ENCODE data around the gene CEP164. TPM values are rescaled to one million over a fixed set of nuclear protein-coding genes. Genes with fewer than 3 reads are reported as not detected.

The CEP164 gene
- polyA plus RNA-seq, 1 donor from 2014 or later: 27.4 TPM

DNA sequence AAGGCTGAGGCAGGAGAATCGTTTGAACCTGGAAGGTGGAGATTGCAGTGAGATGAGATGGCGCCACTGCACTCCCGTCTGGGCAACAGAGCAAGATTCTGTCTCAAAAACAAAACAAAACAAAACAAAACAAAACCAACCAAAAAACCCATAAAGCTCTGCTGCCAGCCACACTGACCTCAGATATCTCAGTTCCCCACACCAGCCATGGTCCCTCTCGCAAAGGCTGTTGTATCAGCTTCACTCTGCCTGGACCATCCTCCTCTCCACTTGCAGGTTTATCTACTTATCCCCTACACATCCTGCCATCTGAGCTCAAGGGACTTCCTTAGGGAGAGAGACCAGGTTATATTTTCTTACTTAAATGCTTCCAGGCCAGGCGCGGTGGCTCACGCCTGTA is 25.4 kb upstream of the CEP164 start:
- H3K36me3 ChIP-seq (ENCODE audit: insufficient read depth, low read length): no peaks in the 10 kb centered on the region
- H3F3A ChIP-seq (ENCODE audit: insufficient read depth, low read length, poor library complexity, severe bottlenecking): no peaks in the 10 kb centered on the region
- H3K27me3 ChIP-seq (ENCODE audit: insufficient read depth, low read depth, low read length): no peaks in the 10 kb centered on the region
- no peak overlapping the region for H2AFZ ChIP-seq (ENCODE audit: low read depth, low read length)
- no peak overlapping the region for H3K4me2 ChIP-seq (ENCODE audit: low read length)
- no peak overlapping the region for H3K9ac ChIP-seq (ENCODE audit: low read length)
- H3K79me2 ChIP-seq (replicated peaks; ENCODE audit: insufficient read depth, low read length): no peaks in the 10 kb centered on the region
- TF ChIP-seq, protein P1, sequence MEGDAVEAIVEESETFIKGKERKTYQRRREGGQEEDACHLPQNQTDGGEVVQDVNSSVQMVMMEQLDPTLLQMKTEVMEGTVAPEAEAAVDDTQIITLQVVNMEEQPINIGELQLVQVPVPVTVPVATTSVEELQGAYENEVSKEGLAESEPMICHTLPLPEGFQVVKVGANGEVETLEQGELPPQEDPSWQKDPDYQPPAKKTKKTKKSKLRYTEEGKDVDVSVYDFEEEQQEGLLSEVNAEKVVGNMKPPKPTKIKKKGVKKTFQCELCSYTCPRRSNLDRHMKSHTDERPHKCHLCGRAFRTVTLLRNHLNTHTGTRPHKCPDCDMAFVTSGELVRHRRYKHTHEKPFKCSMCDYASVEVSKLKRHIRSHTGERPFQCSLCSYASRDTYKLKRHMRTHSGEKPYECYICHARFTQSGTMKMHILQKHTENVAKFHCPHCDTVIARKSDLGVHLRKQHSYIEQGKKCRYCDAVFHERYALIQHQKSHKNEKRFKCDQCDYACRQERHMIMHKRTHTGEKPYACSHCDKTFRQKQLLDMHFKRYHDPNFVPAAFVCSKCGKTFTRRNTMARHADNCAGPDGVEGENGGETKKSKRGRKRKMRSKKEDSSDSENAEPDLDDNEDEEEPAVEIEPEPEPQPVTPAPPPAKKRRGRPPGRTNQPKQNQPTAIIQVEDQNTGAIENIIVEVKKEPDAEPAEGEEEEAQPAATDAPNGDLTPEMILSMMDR (IDR thresholded peaks at IDR 0.05; ENCODE audit: poor library complexity, severe bottlenecking): no peak
- TF ChIP-seq MXI1 (conservative IDR thresholded peaks at IDR 0.05; ENCODE audit: poor library complexity, severe bottlenecking) (no peak), TAF1 (IDR thresholded peaks at IDR 0.05; ENCODE audit: low read depth) (no peak), EP300 (conservative IDR thresholded peaks at IDR 0.05; ENCODE audit: poor library complexity, severe bottlenecking) (no peak), SMC3 (conservative IDR thresholded peaks at IDR 0.05; ENCODE audit: poor library complexity) (no peak), EZH2 (IDR thresholded peaks at IDR 0.05; ENCODE audit: borderline replicate concordance, insufficient read depth, low read length, poor library complexity, severe bottlenecking) (no peak), RAD21 (conservative IDR thresholded peaks at IDR 0.05) (no peak), POLR2AphosphoS5 (IDR thresholded peaks at IDR 0.05) (no peak)
- TF ChIP-seq, protein P2, sequence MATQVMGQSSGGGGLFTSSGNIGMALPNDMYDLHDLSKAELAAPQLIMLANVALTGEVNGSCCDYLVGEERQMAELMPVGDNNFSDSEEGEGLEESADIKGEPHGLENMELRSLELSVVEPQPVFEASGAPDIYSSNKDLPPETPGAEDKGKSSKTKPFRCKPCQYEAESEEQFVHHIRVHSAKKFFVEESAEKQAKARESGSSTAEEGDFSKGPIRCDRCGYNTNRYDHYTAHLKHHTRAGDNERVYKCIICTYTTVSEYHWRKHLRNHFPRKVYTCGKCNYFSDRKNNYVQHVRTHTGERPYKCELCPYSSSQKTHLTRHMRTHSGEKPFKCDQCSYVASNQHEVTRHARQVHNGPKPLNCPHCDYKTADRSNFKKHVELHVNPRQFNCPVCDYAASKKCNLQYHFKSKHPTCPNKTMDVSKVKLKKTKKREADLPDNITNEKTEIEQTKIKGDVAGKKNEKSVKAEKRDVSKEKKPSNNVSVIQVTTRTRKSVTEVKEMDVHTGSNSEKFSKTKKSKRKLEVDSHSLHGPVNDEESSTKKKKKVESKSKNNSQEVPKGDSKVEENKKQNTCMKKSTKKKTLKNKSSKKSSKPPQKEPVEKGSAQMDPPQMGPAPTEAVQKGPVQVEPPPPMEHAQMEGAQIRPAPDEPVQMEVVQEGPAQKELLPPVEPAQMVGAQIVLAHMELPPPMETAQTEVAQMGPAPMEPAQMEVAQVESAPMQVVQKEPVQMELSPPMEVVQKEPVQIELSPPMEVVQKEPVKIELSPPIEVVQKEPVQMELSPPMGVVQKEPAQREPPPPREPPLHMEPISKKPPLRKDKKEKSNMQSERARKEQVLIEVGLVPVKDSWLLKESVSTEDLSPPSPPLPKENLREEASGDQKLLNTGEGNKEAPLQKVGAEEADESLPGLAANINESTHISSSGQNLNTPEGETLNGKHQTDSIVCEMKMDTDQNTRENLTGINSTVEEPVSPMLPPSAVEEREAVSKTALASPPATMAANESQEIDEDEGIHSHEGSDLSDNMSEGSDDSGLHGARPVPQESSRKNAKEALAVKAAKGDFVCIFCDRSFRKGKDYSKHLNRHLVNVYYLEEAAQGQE (IDR thresholded peaks at IDR 0.05; ENCODE audit: borderline replicate concordance): no peak
- H3K27ac ChIP-seq (ENCODE audit: low read length): no peak overlapping the region
- H3K9me3 ChIP-seq (ENCODE audit: low read length): no peaks in the 10 kb centered on the region
- H3K9me2 ChIP-seq (ENCODE audit: insufficient read depth, low read length): no peaks in the 10 kb centered on the region
- no peak overlapping the region for H3K4me3 ChIP-seq (ENCODE audit: low read length)
- no peaks in the 10 kb centered on the region for H4K20me1 ChIP-seq (ENCODE audit: insufficient read depth)

DNA sequence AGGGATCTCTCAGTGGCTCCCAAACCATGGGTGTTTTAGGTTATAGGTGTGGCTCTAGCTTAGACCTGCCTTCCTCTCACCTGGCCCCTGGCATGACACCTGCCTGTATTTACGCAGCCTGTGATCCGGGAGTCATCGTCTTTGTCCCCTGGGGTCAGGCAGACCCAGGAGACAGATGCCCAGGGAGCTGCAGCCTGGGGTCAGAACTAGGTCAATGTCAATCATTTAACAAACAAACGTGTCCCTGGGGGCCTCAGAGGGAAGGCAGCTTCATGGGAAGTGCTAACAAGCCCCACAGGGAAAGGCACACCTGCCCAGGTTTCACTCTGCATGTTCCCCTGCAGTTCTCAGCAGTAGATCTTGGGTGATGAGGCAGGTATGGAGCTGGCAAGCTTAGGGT is 24.6 kb upstream of the CEP164 start:
- no peaks in the 10 kb centered on the region for H4K20me1 ChIP-seq (ENCODE audit: insufficient read depth)
- H3F3A ChIP-seq (ENCODE audit: insufficient read depth, low read length, poor library complexity, severe bottlenecking): no peaks in the 10 kb centered on the region
- H3K79me2 ChIP-seq (replicated peaks; ENCODE audit: insufficient read depth, low read length): no peaks in the 10 kb centered on the region
- no peaks in the 10 kb centered on the region for H3K9me3 ChIP-seq (ENCODE audit: low read length)
- H3K9me2 ChIP-seq (ENCODE audit: insufficient read depth, low read length): no peaks in the 10 kb centered on the region
- no peak overlapping the region for H3K9ac ChIP-seq (ENCODE audit: low read length)
- no peak overlapping the region for H2AFZ ChIP-seq (ENCODE audit: low read depth, low read length)
- no peak overlapping the region for H3K27ac ChIP-seq (ENCODE audit: low read length)
- no peaks in the 10 kb centered on the region for H3K27me3 ChIP-seq (ENCODE audit: insufficient read depth, low read depth, low read length)
- H3K4me3 ChIP-seq (ENCODE audit: low read length): no peak overlapping the region
- no peaks in the 10 kb centered on the region for H3K36me3 ChIP-seq (ENCODE audit: insufficient read depth, low read length)
- TF ChIP-seq MXI1 (conservative IDR thresholded peaks at IDR 0.05; ENCODE audit: poor library complexity, severe bottlenecking): no peak
- no peak for TF ChIP-seq EP300 (conservative IDR thresholded peaks at IDR 0.05; ENCODE audit: poor library complexity, severe bottlenecking)
- TF ChIP-seq, protein P1 (IDR thresholded peaks at IDR 0.05; ENCODE audit: poor library complexity, severe bottlenecking): no peak
- TF ChIP-seq TAF1 (IDR thresholded peaks at IDR 0.05; ENCODE audit: low read depth): no peak
- TF ChIP-seq POLR2AphosphoS5 (IDR thresholded peaks at IDR 0.05): no peak
- no peak for TF ChIP-seq SMC3 (conservative IDR thresholded peaks at IDR 0.05; ENCODE audit: poor library complexity)
- TF ChIP-seq, protein P2 (IDR thresholded peaks at IDR 0.05; ENCODE audit: borderline replicate concordance): no peak
- no peak for TF ChIP-seq RAD21 (conservative IDR thresholded peaks at IDR 0.05)
- TF ChIP-seq EZH2 (IDR thresholded peaks at IDR 0.05; ENCODE audit: borderline replicate concordance, insufficient read depth, low read length, poor library complexity, severe bottlenecking): no peak
- H3K4me2 ChIP-seq (ENCODE audit: low read length): no peak overlapping the region
